Right atrium auricular region (tissue), 2 donors: ENCODE results near the gene ZNF804A. TPM values are rescaled to one million over a fixed set of nuclear protein-coding genes. Genes with fewer than 3 reads are reported as not detected.

Source experiments
- DNase-seq: peaks from one replicate; pipeline ENCODE4 v3.0.0-alpha.2; 2019; ENCODE audit warnings: low spot score
- H3K27ac ChIP-seq, 2 donors: fragments of 200-600 bp; sonication (generic); 1 replicate in 1 of 2; 2 replicates in 1 of 2; pipeline ENCODE4 v1.5.1; 2016 to 2019
- H3K27me3 ChIP-seq, 2 donors: fragments of 200-600 bp; sonication (generic); one replicate each; pipeline versions ENCODE4 v1.5.1 to v1.6.0; 2017 to 2019
- H3K36me3 ChIP-seq: fragments of 200-600 bp; sonication (generic); one replicate; pipeline ENCODE4 v1.5.1; 2016
- H3K4me1 ChIP-seq, 2 donors: fragments of 200-600 bp; sonication (generic); one replicate each; pipeline versions ENCODE4 v1.5.1 to v1.6.0; 2017 to 2019
- H3K4me3 ChIP-seq, 2 donors: fragments of 200-600 bp; sonication (generic); 1 replicate in 1 of 2; 2 replicates in 1 of 2; pipeline ENCODE4 v1.5.1; 2017 to 2019; ENCODE audit warnings: mild to moderate bottlenecking in 1 of 2, moderate library complexity in 1 of 2
- H3K9me3 ChIP-seq, 2 donors: fragments of 200-600 bp; sonication (generic); one replicate each; pipeline ENCODE4 v1.5.1; 2019
- CTCF ChIP-seq, 2 donors: fragments of 200-600 bp; sonication (generic); IDR thresholded peaks; one replicate each; pipeline ENCODE4 v1.5.1; 2019; ENCODE audit warnings: antibody characterized with exemption in 2 of 2
- total RNA-seq, 2 donors: library from RNA; depleted of rRNA; stranded (reverse); fragments of >200 nt; gene quantifications; one replicate each; pipeline ENCODE4 v1.1.0, GENCODE V29; 2016

ZNF804A gene
- total RNA-seq, 2 donors from 2014 or later: not detected

- Histone ChIP-seq H3K9me3 (no peaks in the 10 kb centered on the region), H3K27ac (no peak overlapping the region), H3K4me3 (no peak overlapping the region), H3K36me3 (no peaks in the 10 kb centered on the region), H3K27me3 (no peaks in the 10 kb centered on the region), H3K4me1 (no peaks in the 10 kb centered on the region)
- DNase-seq: no peak
- TF ChIP-seq CTCF (IDR thresholded peaks at IDR 0.05): no peak
These were observed 194.8 kb downstream of the ZNF804A start for GRCh38 chr2:184793176-184793575.

GRCh38 chr2:184799379-184799778, 201.1 kb downstream of the ZNF804A start:
- H3K36me3 ChIP-seq: no peaks in the 10 kb centered on the region
- H3K9me3 ChIP-seq: no peaks in the 10 kb centered on the region
- H3K27me3 ChIP-seq: no peaks in the 10 kb centered on the region
- H3K27ac ChIP-seq: no peak overlapping the region
- DNase-seq: no peak
- H3K4me1 ChIP-seq: no peaks in the 10 kb centered on the region
- no peak overlapping the region for H3K4me3 ChIP-seq
- TF ChIP-seq CTCF (IDR thresholded peaks at IDR 0.05): no peak

GRCh38 chr2:184814421-184814820, 216.1 kb downstream of the ZNF804A start:
- Histone ChIP-seq H3K9me3 (peaks cover 0 to 8% of the 10 kb centered on the region in 2 donors), H3K27ac (no peak overlapping the region), H3K27me3 (no peaks in the 10 kb centered on the region), H3K36me3 (no peaks in the 10 kb centered on the region), H3K4me1 (no peaks in the 10 kb centered on the region), H3K4me3 (no peak overlapping the region)
- DNase-seq: no peak
- no peak for TF ChIP-seq CTCF (IDR thresholded peaks at IDR 0.05)

- TF ChIP-seq CTCF (IDR thresholded peaks at IDR 0.05): no peak
- DNase-seq: no peak
- H3K36me3 ChIP-seq: no peaks in the 10 kb centered on the region
- H3K4me1 ChIP-seq: no peaks in the 10 kb centered on the region
- H3K9me3 ChIP-seq: peaks cover 0 to 8% of the 10 kb centered on the region in 2 donors
- H3K27ac ChIP-seq: no peak overlapping the region
- H3K27me3 ChIP-seq: no peaks in the 10 kb centered on the region
- H3K4me3 ChIP-seq: no peak overlapping the region
These were observed 217.5 kb downstream of the ZNF804A start for GRCh38 chr2:184815824-184816223.

GRCh38 chr2:184824597-184824996, 226.3 kb downstream of the ZNF804A start:
- no peaks in the 10 kb centered on the region for H3K36me3 ChIP-seq
- no peaks in the 10 kb centered on the region for H3K4me1 ChIP-seq
- DNase-seq: no peak
- no peaks in the 10 kb centered on the region for H3K27me3 ChIP-seq
- TF ChIP-seq CTCF (IDR thresholded peaks at IDR 0.05): no peak
- H3K27ac ChIP-seq: no peak overlapping the region
- H3K4me3 ChIP-seq: no peak overlapping the region
- no peaks in the 10 kb centered on the region for H3K9me3 ChIP-seq

GRCh38 chr2:184830531-184830930, 232.2 kb downstream of the ZNF804A start:
- Histone ChIP-seq H3K4me3 (no peak overlapping the region), H3K27ac (no peak overlapping the region), H3K4me1 (no peaks in the 10 kb centered on the region), H3K36me3 (no peaks in the 10 kb centered on the region), H3K27me3 (no peaks in the 10 kb centered on the region), H3K9me3 (no peaks in the 10 kb centered on the region)
- no peak for DNase-seq
- no peak for TF ChIP-seq CTCF (IDR thresholded peaks at IDR 0.05)
